ENCODE measurements around the gene CD74. TPM values are rescaled to one million over a fixed set of nuclear protein-coding genes. Genes with fewer than 3 reads are reported as not detected.
A peak's percentile ranks its signal among the peaks of the same experiment; 100 is the strongest.

CD74 gene
- total and polyA plus RNA-seq, 2 of the 4 experiments (the other 2 are of a cell fraction): 0.18 to 1.1 TPM

GRCh38 chr5:150410524-150411244 is 2.0 kb downstream of the CD74 start:
- in situ Hi-C loops (cut with MboI; ENCODE audit: low sequenced_read_pairs) (no loop called here), dilution Hi-C loops (cut with HindIII; ENCODE audit: low sequenced_read_pairs, unreplicated experiment) (no loop called here), intact Hi-C loops (cut with micrococcal nuclease) (no loop called here)
- Histone ChIP-seq H2BK5ac (ENCODE audit: low read depth, low read length, poor library complexity, severe bottlenecking) (no peak overlapping the region), H3K18ac (ENCODE audit: low read depth, low read length) (no peak overlapping the region), H2AFZ (replicated peaks; ENCODE audit: low read length, poor library complexity) (peak overlapping the region; percentile 69), H4K5ac (ENCODE audit: low read depth, low read length) (no peak overlapping the region), H4K8ac (ENCODE audit: low read depth in 2 of 2, low read length in 2 of 2) (no peak overlapping the region), H3K4me1 (ENCODE audit: control insufficient read depth, insufficient read depth, low read length) (no peaks in the 10 kb centered on the region), H4K20me1 (ENCODE audit: insufficient read depth, low read length) (no peaks in the 10 kb centered on the region), H2BK120ac (ENCODE audit: low read depth, low read length) (no peak overlapping the region), H2AK9ac (replicated peaks; ENCODE audit: low read depth, low read length, poor library complexity) (no peak overlapping the region), H3K27ac (ENCODE audit: insufficient read depth, low read length) (no peak overlapping the region), H3K9me1 (ENCODE audit: insufficient read depth, low read length) (peaks cover 3% of the 10 kb centered on the region; the same call in 1 of the 2 replicates), H3K9ac (ENCODE audit: low read depth, low read length) (no peak overlapping the region), H2AK5ac (ENCODE audit: low read depth, low read length) (no peak overlapping the region), H3K36me3 (ENCODE audit: control insufficient read depth, insufficient read depth, low read length) (no peaks in the 10 kb centered on the region), H3K14ac (replicated peaks; ENCODE audit: low read depth, low read length) (no peak overlapping the region), H3K9me3 (ENCODE audit: control insufficient read depth, insufficient read depth, low read length) (no peaks in the 10 kb centered on the region), H3K27me3 (ENCODE audit: control insufficient read depth, insufficient read depth, low read length) (0 out of 2 replicates have a peak, but pooled peaks cover 1% of the 10 kb centered on the region), H4K91ac (ENCODE audit: insufficient read depth, low read depth, low read length) (no peak overlapping the region), H2BK15ac (ENCODE audit: low read depth, low read length) (no peak overlapping the region), H2BK20ac (ENCODE audit: low read depth, low read length) (no peak overlapping the region), H3K4me2 (ENCODE audit: low read depth, low read length) (no peak overlapping the region), H3K79me1 (ENCODE audit: low read depth in 1 of 2, low read length in 2 of 2) (no peaks in the 10 kb centered on the region), H3K56ac (ENCODE audit: extremely low read depth, insufficient read depth, low read length) (no peak overlapping the region), H3K4me3 (ENCODE audit: insufficient read depth, low read depth, low read length) (no peak overlapping the region), H3K4ac (ENCODE audit: low read depth, low read length) (no peak overlapping the region), H3K23ac (ENCODE audit: low read depth, low read length) (no peak overlapping the region)
- TF ChIP-seq RFX5 (IDR thresholded peaks at IDR 0.05; ENCODE audit: low read depth, low read length): peak; percentile 99
- no peak for TF ChIP-seq ELK1 (IDR thresholded peaks at IDR 0.05; ENCODE audit: borderline replicate concordance, low read depth, low read length)
- ATAC-seq (ENCODE audit: low read depth) (peak; percentile 75), DNase-seq (peak; percentile 74)
- no TSS peak for BruUV-seq (replicated peaks)
- no CpG with 5 or more reads among the region's 4 CpGs for WGBS, 2 experiments (ENCODE audit: extremely low coverage in 2 of 2, insufficient read length in 1 of 2)
- POLR2A ChIA-PET (ENCODE audit: unreplicated experiment): interaction anchor here (0.6 kb wide), 1 partner anchor 14 kb away, joined by 12 read pairs; no protein-coding TSS in a partner anchor
- CTCF ChIA-PET: interaction anchor here (0.6 to 0.8 kb wide), 3 partner anchors 25 to 249 kb away, joined by 3 to 6 read pairs (median 3); no protein-coding TSS in a partner anchor
